Measurements from ENCODE around the gene PDE6B.
A peak's percentile ranks its signal among the peaks of the same experiment; 100 is the strongest.
"Not testable (repeated sequence)": the region's sequence is repeated elsewhere in the genome, so short reads cannot be mapped to it uniquely, and the experiment has no call there.

Gene PDE6B

GRCh38 chr4:683247-683897 is 58.0 kb downstream of the PDE6B start:
- DNase-seq (ENCODE audit: low read depth): no peak

DNA sequence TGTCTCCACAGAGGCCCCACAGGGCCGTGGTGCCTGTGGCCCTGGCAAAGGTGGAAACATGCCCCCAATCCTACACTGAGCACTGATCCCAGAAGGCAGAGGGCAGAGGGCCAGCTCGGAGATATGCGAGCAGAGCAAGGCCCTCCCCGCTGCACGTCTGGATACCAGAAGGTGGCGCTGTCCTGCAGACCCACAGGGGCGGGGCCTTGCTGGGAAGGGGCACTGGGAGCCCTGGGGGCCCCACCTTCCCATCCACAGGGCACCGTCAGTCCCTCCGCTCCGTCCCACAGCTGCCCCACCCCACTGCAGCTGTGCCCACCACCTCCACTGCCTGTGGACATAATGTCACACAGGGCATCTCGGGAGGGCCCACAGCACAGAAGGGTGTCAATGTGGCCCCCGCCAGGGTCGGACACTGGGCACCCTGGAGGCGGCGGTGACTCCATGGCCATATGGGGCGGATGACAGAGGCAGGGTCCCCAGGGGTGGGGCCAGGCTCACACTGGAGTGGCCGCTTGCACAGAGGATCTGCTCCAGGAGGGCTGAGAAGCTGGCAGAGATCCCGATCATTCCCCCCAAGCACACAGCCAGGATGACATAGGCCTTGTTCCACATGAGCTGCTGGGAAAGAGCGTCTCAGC is 58.7 kb downstream of the PDE6B start:
- peak; percentile 69 for DNase-seq (ENCODE audit: low read depth)

DNA sequence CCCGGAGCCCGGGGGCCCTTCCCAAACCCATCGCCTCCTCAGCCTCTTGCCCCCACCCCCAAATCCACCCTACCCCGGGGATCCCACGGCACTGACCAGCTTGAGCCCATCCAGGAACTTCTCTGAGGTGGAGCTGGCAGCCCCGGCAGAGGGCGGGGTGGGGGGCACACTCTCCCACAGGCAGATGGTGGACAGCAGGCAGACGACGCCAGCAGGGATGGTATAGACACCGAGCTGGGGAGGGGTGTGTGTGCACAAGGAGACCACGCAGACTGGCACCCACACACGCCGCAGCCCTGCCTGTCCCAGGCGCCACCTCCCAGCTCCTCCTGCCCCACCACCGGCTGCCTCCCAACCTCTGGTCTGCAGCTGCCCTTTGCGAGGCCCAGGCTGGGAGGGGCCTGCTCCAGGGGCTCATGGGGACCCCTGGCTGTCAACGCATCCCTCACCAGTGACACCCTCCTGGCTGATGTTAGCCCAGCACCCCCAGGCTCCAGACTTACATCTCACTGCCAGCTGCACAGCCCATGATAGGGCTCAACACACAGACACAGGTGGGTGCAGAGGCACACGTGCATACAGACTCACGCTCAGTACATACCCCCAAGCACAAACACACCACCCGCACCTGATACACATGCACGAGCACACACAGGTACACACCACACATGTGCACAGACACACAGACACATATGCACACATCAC is 59.4 kb downstream of the PDE6B start:
- DNase-seq (ENCODE audit: low read depth): no peak

DNA sequence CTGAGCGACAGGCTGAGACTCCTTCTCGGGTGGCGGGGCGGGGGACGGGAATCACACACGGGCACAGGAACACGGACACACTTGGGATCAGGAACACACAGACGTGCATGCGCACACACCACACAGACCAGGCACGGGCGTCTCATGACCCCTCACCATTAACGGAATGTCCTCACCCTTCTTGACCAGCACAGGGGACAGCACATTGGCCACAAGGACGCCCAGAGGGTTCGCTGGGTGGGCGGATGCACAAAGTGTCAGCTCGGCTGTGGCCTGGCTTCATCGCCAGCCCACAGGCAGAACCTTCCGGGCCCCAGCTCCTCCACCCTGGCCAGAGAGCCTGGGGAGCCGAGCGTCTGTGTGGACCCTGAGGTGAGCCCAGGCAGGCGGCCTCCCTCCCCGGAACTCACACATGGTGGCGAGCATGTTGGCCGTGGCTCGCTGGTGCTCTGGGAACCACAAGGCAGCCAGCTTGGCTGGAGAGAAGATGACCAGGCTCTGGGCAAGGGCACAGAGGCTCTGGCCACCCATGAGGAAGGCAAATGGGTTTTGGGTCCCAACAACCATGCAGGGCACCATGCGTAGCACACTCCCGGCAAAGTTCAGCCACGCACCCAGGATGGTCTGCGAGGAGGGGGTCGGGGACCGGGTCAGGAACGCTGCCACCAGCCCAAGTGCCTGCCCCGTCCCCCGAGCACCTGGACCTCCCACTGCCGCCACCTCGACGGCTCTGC is 60.5 kb downstream of the PDE6B start:
- no peak for DNase-seq (ENCODE audit: low read depth)

GRCh38 chr4:686413-687040 is 61.2 kb downstream of the PDE6B start:
- no peak for DNase-seq (ENCODE audit: low read depth)

DNA sequence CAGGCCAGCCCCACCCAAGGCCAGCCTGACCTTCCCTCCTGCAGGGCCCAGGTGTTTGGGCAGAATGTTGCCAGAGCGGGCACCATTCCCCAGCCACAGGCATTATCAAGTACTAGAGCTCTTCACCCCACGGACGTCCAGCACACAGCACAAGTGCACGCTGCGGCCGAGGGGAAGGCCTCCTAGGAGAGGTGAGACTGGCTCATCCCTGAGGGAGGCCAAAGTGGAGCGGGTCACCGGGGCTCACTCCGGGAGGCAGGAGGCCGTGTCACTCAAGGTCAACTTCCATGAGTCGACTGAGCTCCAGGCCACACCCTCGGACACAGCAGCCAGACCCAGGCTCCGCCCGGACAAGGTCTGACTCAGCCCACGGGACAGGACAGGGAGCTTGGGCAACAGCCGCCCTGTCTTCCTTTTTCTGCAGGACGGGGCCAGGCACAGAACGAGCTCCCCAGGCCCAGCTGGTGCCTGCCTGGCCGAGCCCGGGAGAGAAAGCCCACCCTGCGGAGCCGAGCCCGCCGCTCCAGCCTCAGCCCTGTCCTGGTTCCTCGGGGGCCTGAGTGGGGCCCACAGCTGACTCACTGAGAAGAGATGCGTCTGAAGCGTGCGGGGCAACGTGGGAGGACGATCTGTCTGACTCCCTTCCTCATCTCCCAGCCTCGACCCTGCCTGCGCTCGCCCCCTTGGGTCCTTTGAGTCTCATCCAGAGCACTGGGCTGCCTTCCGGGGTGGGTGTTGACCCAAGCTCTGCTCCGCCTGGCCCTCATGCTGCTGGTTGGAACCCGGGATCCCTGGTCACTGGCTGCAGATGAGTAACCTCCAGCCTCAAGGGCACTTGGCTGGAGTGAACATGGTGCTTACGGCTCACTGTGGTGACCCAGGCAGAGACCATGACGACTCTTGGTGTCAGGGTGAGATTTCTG is 61.9 kb downstream of the PDE6B start:
- DNase-seq (ENCODE audit: low read depth): peak; percentile 95

- no peak for DNase-seq (ENCODE audit: low read depth)
These were observed 62.8 kb downstream of the PDE6B start for GRCh38 chr4:687971-688853.

DNA sequence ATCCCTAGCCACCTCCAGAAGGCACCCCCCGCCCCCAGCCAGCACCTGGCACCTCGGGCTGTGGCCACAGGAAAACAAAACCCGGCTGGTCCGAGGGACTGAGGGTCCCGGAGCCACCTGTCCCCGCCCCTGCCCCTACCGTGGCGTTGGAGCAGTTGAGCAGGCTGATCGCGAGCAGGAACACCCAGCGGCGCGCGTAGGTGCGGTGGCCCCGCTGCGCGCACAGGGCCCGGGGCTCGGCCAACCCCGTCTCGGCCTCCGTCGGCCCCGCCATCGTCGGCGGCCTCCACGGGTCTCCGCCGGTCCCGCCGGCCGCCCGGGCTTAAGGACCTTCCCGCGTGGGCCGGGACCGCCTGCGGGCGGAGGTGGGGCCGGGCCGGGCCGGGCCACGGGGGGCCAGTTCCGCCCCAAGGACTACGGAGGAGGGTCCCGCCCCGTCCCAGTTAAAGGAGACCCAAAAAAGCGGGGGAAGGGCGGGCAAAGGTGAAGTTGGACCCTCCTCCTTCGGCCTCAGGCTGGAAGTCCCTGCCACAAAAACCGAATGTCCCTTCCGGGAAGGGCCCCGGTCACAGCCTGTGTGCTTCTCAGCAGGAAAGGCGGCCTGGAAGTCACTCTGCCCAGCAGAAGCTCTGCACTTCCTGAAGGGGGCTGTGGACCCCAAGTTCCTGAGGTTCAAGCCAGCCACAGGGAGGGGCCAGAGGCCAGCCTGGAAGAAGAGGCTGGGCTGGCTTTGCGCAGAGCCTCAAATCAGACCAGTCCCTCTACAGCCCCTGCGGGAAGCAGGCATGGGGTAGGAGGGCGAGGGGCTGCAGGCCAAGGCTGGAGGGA is 63.7 kb downstream of the PDE6B start, which contains the start of gene SLC49A3:
SLC49A3 (minus strand) TSS at position 298 of the 828 bp plus-strand sequence; CDS start at position 274, 24 bp downstream.
- no peak for DNase-seq (ENCODE audit: low read depth)

DNA sequence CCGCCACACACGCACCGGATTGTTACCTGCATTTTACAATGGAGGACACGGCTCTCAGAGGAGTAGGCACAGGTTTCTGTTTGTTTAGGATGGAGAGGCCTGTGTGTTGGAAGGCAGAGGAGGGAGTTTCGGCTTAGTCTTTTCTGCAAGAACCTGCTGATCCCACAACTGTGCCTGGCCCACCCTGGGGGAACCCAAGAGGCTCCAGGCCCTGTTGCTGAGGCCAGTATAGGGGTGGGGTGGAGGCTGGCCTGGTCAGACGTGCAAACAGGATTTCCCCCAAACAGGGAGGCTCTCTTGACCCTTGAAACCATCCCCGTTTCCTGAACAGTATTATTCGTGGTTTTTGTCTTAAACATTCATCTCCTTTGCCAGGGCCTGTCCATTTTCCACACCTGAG is 64.3 kb downstream of the PDE6B start:
- no peak for DNase-seq (ENCODE audit: low read depth)

- DNase-seq (ENCODE audit: low read depth): no peak
These were observed 67.6 kb downstream of the PDE6B start for GRCh38 chr4:692771-693554.

- DNase-seq (ENCODE audit: low read depth): not testable (repeated sequence)
These were observed 69.1 kb downstream of the PDE6B start for GRCh38 chr4:694341-694940.

- DNase-seq (ENCODE audit: low read depth): no peak
These were observed 74.6 kb downstream of the PDE6B start for GRCh38 chr4:699816-700580.

- no peak for DNase-seq (ENCODE audit: low read depth)
These were observed 75.4 kb downstream of the PDE6B start for GRCh38 chr4:700587-701264.

DNA sequence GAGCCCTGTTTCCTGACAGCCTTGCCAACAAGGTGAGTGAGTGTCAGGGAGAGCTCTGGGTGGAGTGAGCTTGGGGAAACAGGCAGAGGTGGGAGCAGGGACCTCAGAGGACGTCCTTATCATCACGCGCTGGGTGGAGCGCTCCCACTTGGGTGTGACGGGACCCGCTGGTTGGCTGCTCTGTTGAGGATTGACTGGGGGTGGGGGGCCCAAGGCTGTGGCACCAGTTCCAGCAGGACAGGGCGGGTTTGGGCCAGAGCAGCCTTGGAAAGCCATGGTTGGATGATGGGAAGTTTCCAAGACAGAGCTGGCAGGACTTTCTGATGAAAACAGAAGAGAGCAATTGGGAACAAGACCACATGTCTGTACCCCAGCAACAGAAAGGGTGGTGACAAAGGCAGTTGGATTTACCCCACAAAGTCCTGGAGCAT is 77.3 kb downstream of the PDE6B start:
- no peak for DNase-seq (ENCODE audit: low read depth)

- DNase-seq (ENCODE audit: low read depth): no peak
These were observed 78.2 kb downstream of the PDE6B start for GRCh38 chr4:703336-704197.

Data from ELR (cell line).